K562 (cell line): ENCODE measurements around the gene GPRIN1. TPM values are rescaled to one million over a fixed set of nuclear protein-coding genes. Genes with fewer than 3 reads are reported as not detected.
A peak's percentile ranks its signal among the peaks of the same experiment; 100 is the strongest.

ENCODE experiments used
- BRD9 ChIP-seq: fragments of 450-650 bp; IDR thresholded peaks from 2 replicates; pipeline ENCODE4 v1.6.1; 2018; ENCODE audit warnings: low read depth; ENCODE audit not compliant: partially characterized antibody
- CBFA2T3 ChIP-seq: fragments of 450-650 bp; IDR thresholded peaks from 2 replicates; pipeline ENCODE4 v1.6.1; 2017
- CBX2 ChIP-seq: fragments of 200-600 bp; sonication (generic); IDR thresholded peaks from one replicate; pipeline ENCODE4 v1.6.1; 2012; ENCODE audit warnings: mild to moderate bottlenecking, low read length, inconsistent platforms; ENCODE audit not compliant: insufficient read depth, poor library complexity, severe bottlenecking
- CBX3 ChIP-seq, 2 experiments: IDR thresholded peaks; 1 replicate in 1 of 2; 2 replicates in 1 of 2; pipeline ENCODE4 v1.6.1; 2012; ENCODE audit warnings: inconsistent platforms in 2 of 2, low read length in 2 of 2, borderline replicate concordance in 1 of 2, control low read depth in 1 of 2
- CREM ChIP-seq: IDR thresholded peaks from 2 replicates; pipeline ENCODE4 v1.6.1; 2014; ENCODE audit warnings: antibody characterized with exemption, low read depth
- EZH2 ChIP-seq: IDR thresholded peaks from 2 replicates; pipeline ENCODE4 v1.6.1; 2012; ENCODE audit warnings: low read depth, mild to moderate bottlenecking, inconsistent platforms, low read length, borderline replicate concordance
- FOXM1 ChIP-seq, 2 experiments: fragments of 450-650 bp in 1 of 2; sonication (generic) in 1 of 2; formaldehyde crosslinking in 1 of 2; IDR thresholded peaks; 2 replicates each; pipeline versions ENCODE4 v1.6.1 to v1.9.0; 2017 to 2022; ENCODE audit warnings: low read depth in 2 of 2, mild to moderate bottlenecking in 2 of 2, missing genetic modification reagents in 1 of 2, moderate library complexity in 1 of 2
- FOXP1 ChIP-seq: sonication (generic); formaldehyde crosslinking; IDR thresholded peaks from 2 replicates; pipeline ENCODE4 v1.8.0; 2022; ENCODE audit warnings: mild to moderate bottlenecking, missing genetic modification reagents
- GTF2A2 ChIP-seq: IDR thresholded peaks from 2 replicates; pipeline ENCODE4 v1.6.1; 2016; ENCODE audit warnings: mild to moderate bottlenecking, missing genetic modification characterization, missing compliant biosample characterization
- HNRNPL ChIP-seq: fragments of 200-400 bp; formaldehyde crosslinking; IDR thresholded peaks from 2 replicates; pipeline ENCODE4 v1.6.1; 2017; ENCODE audit warnings: low read depth, mild to moderate bottlenecking, low read length
- KAT8 ChIP-seq: fragments of 450-650 bp; IDR thresholded peaks from 2 replicates; pipeline ENCODE4 v1.6.1; 2016; ENCODE audit warnings: low read depth, mild to moderate bottlenecking
- LEF1 ChIP-seq: fragments of 450-650 bp; IDR thresholded peaks from 2 replicates; pipeline ENCODE4 v1.6.1; 2016; ENCODE audit warnings: mild to moderate bottlenecking
- NFE2 ChIP-seq: IDR thresholded peaks from 2 replicates; pipeline ENCODE4 v1.6.1; 2014; ENCODE audit warnings: antibody characterized with exemption, low read depth
- PHTF2 ChIP-seq: fragments of 250-450 bp; sonication (Bioruptor Pico); IDR thresholded peaks from 2 replicates; pipeline ENCODE4 v1.5.0; 2021; ENCODE audit warnings: mild to moderate bottlenecking
- RBM39 ChIP-seq: fragments of 200-400 bp; formaldehyde crosslinking; optimal IDR thresholded peaks from 2 replicates; pipeline ENCODE3; 2018; ENCODE audit warnings: low read depth, low read length
- TEAD4 ChIP-seq, 2 experiments: sonication (generic) in 1 of 2; formaldehyde crosslinking in 1 of 2; IDR thresholded peaks; 2 replicates each; pipeline versions ENCODE4 v1.6.1 to v1.8.0; 2012 to 2022; ENCODE audit warnings: borderline replicate concordance in 1 of 2, inconsistent platforms in 1 of 2, low read length in 1 of 2, mild to moderate bottlenecking in 1 of 2, missing genetic modification reagents in 1 of 2
- ZFP30 ChIP-seq: fragments of 250-450 bp; sonication (Bioruptor Pico); IDR thresholded peaks from 2 replicates; pipeline ENCODE4 v1.8.0; 2022; ENCODE audit warnings: moderate library complexity, mild to moderate bottlenecking, inconsistent platforms, borderline replicate concordance
- ZNF174 ChIP-seq: fragments of 250-450 bp; sonication (Bioruptor Pico); IDR thresholded peaks from 2 replicates; pipeline ENCODE4 v1.4.0; 2020; ENCODE audit warnings: mild to moderate bottlenecking
- ZNF23 ChIP-seq: fragments of 250-450 bp; sonication (Bioruptor Pico); IDR thresholded peaks from 2 replicates; pipeline ENCODE4 v1.4.0; 2020; ENCODE audit warnings: mild to moderate bottlenecking
- ZNF232 ChIP-seq: sonication (generic); formaldehyde crosslinking; IDR thresholded peaks from 2 replicates; pipeline ENCODE4 v1.8.0; 2022; ENCODE audit warnings: mild to moderate bottlenecking, missing genetic modification reagents
- ZNF324 ChIP-seq: fragments of 250-450 bp; sonication (Bioruptor Pico); IDR thresholded peaks from 2 replicates; pipeline ENCODE4 v1.4.0; 2020; ENCODE audit warnings: mild to moderate bottlenecking
- ZNF592 ChIP-seq: fragments of 450-650 bp; IDR thresholded peaks from 2 replicates; pipeline ENCODE4 v1.6.1; 2017; ENCODE audit warnings: antibody characterized with exemption, mild to moderate bottlenecking
- polyA plus RNA-seq, 8 experiments: library from polyadenylated mRNA; depleted of rRNA in 4 of 8; stranded (reverse) in 5 of 8; unstranded in 3 of 8; fragments of >200 nt; fragmentation: Nextera tagmentation in 2 of 8; fragmentation: Illumina TruSeq in 1 of 8; extraction: Ambion mirVana in 2 of 8; extraction: Trizol in 1 of 8; gene quantifications; 2 replicates each; pipeline versions ENCODE4 v1.2.1 to v1.2.3, GENCODE V29; 2011 to 2014; ENCODE audit warnings: inconsistent platforms in 1 of 8, missing spikeins in 1 of 8
- total RNA-seq, 7 experiments: library from RNA; depleted of rRNA in 6 of 7; stranded (reverse); fragments of >200 nt in 6 of 7; fragmentation: Illumina TruSeq in 2 of 7; extraction: Trizol in 2 of 7; gene quantifications; 2 replicates each; pipeline versions ENCODE4 v1.2.1 to v1.2.3, GENCODE V29; 2011 to 2021; ENCODE audit warnings: low replicate concordance in 1 of 7
- TF ChIP-seq, protein P1 (sequence below): fragments of 250-450 bp; sonication (Bioruptor Pico); IDR thresholded peaks from 2 replicates; pipeline ENCODE4 v1.5.0; 2021
- TF ChIP-seq, protein P2 (sequence below): conservative IDR thresholded peaks from 2 replicates; pipeline ENCODE4 v1.6.1; 2011; ENCODE audit warnings: low read depth, mild to moderate bottlenecking, low read length; ENCODE audit not compliant: control insufficient read depth

The GPRIN1 gene
- total and polyA plus RNA-seq, 9 of the 15 experiments (the other 6 are each of a cell fraction or from before 2014, with no cell fraction given): 0.15 to 11.6 (median 4.4) TPM

DNA sequence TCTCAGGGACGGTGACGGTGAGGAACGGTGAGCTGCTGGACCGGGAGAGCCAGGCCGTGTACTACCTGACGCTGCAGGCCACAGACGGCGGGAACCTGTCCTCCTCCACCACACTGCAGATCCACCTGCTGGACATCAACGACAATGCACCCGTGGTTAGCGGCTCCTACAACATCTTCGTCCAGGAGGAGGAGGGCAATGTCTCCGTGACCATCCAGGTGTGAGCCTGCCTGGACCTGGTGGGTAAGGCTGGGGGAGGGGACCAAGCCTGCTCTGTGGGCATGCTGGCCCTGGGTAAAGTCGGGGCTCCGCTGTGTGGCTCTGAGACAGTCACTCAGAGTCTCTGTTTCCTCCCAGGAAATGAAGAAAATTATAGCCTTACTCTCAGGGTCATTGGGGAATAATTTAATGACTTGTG lies 31.6 kb downstream of the GPRIN1 start (continued):
- TF ChIP-seq BRD9: no peak
- no peak for TF ChIP-seq HNRNPL
- no peak for TF ChIP-seq NFE2
- 0 out of 2 replicates have a peak, but pooled peaks have one; percentile 42 for TF ChIP-seq EZH2
- TF ChIP-seq CBX3 (IDR thresholded peaks at IDR 0.05; ENCODE audit: borderline replicate concordance in 1 of 2, low read length in 2 of 2): no peak
- TF ChIP-seq, protein P1, sequence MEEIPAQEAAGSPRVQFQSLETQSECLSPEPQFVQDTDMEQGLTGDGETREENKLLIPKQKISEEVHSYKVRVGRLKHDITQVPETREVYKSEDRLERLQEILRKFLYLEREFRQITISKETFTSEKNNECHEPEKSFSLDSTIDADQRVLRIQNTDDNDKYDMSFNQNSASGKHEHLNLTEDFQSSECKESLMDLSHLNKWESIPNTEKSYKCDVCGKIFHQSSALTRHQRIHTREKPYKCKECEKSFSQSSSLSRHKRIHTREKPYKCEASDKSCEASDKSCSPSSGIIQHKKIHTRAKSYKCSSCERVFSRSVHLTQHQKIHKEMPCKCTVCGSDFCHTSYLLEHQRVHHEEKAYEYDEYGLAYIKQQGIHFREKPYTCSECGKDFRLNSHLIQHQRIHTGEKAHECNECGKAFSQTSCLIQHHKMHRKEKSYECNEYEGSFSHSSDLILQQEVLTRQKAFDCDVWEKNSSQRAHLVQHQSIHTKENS (CRISPR knock-in tag): no peak
- no peak for TF ChIP-seq FOXM1 (IDR thresholded peaks at IDR 0.05; ENCODE audit: low read depth)
- 0 out of 2 replicates have a peak, but pooled peaks have one; percentile 34 for TF ChIP-seq FOXM1 (CRISPR knock-in tag; IDR thresholded peaks at IDR 0.05; ENCODE audit: low read depth)
- no peak for TF ChIP-seq ZFP30
- 0 out of 2 replicates have a peak, but pooled peaks have one; percentile 4 for TF ChIP-seq CBFA2T3
- TF ChIP-seq TEAD4 (IDR thresholded peaks at IDR 0.05; ENCODE audit: low read length): 0 out of 2 replicates have a peak, but pooled peaks have one; percentile 7
- no peak for TF ChIP-seq TEAD4 (CRISPR knock-in tag; IDR thresholded peaks at IDR 0.05; ENCODE audit: borderline replicate concordance)
- no peak for TF ChIP-seq PHTF2 (CRISPR knock-in tag)
- no peak for TF ChIP-seq ZNF232
- peak; percentile 66 for TF ChIP-seq CREM
- no peak for TF ChIP-seq RBM39
- TF ChIP-seq LEF1: no peak
- no peak for TF ChIP-seq ZNF23 (CRISPR knock-in tag)
- no peak for TF ChIP-seq FOXP1 (CRISPR knock-in tag)
- no peak for TF ChIP-seq KAT8
- no peak for TF ChIP-seq GTF2A2 (tag)
- TF ChIP-seq ZNF324 (CRISPR knock-in tag): no peak
- TF ChIP-seq, protein P2, sequence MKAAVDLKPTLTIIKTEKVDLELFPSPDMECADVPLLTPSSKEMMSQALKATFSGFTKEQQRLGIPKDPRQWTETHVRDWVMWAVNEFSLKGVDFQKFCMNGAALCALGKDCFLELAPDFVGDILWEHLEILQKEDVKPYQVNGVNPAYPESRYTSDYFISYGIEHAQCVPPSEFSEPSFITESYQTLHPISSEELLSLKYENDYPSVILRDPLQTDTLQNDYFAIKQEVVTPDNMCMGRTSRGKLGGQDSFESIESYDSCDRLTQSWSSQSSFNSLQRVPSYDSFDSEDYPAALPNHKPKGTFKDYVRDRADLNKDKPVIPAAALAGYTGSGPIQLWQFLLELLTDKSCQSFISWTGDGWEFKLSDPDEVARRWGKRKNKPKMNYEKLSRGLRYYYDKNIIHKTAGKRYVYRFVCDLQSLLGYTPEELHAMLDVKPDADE: no peak
- TF ChIP-seq ZNF592: no peak
- no peak for TF ChIP-seq CBX2
- TF ChIP-seq ZNF174 (CRISPR knock-in tag): no peak
